ENCODE data around the gene SLC4A1AP. TPM values are rescaled to one million over a fixed set of nuclear protein-coding genes. Genes with fewer than 3 reads are reported as not detected.

Gene SLC4A1AP
- total RNA-seq, 1 donor = 31.1 TPM

GRCh38 chr2:27714053-27714452 is 50.4 kb downstream of the SLC4A1AP start:
- DNase-seq (ENCODE audit: low read depth) = no peak
- no peak overlapping the region for H3K4me3 ChIP-seq (ENCODE audit: low read depth, low read length)
- TF ChIP-seq CTCF (IDR thresholded peaks at IDR 0.05; ENCODE audit: insufficient read depth, low read depth, low read length) = no peak

GRCh38 chr2:27714851-27715291 is 51.2 kb downstream of the SLC4A1AP start:
- peak overlapping the region; percentile 49 for H3K4me3 ChIP-seq (ENCODE audit: low read depth, low read length)
- no peak for DNase-seq (ENCODE audit: low read depth)
- TF ChIP-seq CTCF (IDR thresholded peaks at IDR 0.05; ENCODE audit: insufficient read depth, low read depth, low read length) = no peak

GRCh38 chr2:27715318-27716210 is 51.9 kb downstream of the SLC4A1AP start:
- H3K4me3 ChIP-seq (ENCODE audit: low read depth, low read length) = peak overlapping the region; percentile 49
- TF ChIP-seq CTCF (IDR thresholded peaks at IDR 0.05; ENCODE audit: insufficient read depth, low read depth, low read length) = no peak

GRCh38 chr2:27716301-27717069 is 52.8 kb downstream of the SLC4A1AP start:
- no peak overlapping the region for H3K4me3 ChIP-seq (ENCODE audit: low read depth, low read length)
- no peak for DNase-seq (ENCODE audit: low read depth)
- TF ChIP-seq CTCF (IDR thresholded peaks at IDR 0.05; ENCODE audit: insufficient read depth, low read depth, low read length) = no peak

More at GRCh38 chr2:27715318-27716210, 51.9 kb downstream of the SLC4A1AP start:
- peak; percentile 52 for DNase-seq (ENCODE audit: low read depth)

GRCh38 chr2:27717070-27717795 is 53.5 kb downstream of the SLC4A1AP start:
- no peak for TF ChIP-seq CTCF (IDR thresholded peaks at IDR 0.05; ENCODE audit: insufficient read depth, low read depth, low read length)
- no peak overlapping the region for H3K4me3 ChIP-seq (ENCODE audit: low read depth, low read length)
- DNase-seq (ENCODE audit: low read depth) = peak; percentile 88

- TF ChIP-seq CTCF (IDR thresholded peaks at IDR 0.05; ENCODE audit: insufficient read depth, low read depth, low read length) = no peak
- H3K4me3 ChIP-seq (ENCODE audit: low read depth, low read length) = no peak overlapping the region
- DNase-seq (ENCODE audit: low read depth) = peak; percentile 82
Measured at GRCh38 chr2:27720004-27720551, 56.4 kb downstream of the SLC4A1AP start.

Measured in fibroblast of villous mesenchyme (primary cell).